ENCODE data around the gene VSTM2L.

Gene VSTM2L

DNA sequence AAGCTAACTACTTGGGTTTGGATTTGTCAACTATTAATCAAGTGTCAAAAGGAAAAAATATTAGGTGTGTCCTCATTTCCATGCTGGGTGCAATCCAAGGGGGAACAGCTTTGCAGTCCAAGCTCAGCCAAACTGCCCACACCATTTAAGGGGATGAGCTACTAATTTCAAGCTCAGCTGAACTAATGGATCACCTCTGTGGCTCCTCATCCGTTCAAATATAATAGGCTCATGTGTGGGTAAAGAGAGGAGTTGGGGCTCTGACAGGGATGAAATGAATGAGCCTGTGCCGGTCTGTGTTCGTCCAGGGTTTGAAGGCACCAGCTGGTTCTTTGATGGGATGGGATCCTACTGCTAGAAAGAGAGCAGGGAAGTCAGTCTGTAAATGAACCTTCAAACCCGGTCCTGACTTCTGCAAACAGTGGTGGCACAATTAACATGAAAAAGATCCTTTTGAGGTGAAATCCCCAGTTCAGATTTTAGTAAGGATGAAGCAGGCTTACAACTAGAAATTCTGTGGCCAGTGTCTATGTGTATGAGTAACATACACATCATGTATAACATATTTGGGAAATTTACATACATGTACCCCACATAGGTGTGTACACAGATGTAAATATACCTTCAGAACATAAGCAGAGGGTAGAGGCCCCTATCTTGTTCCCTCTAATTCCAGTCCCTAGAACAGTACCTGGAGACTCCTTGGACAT is 88.4 kb downstream of the VSTM2L start:
- no peak for DNase-seq

GRCh38 chr20:37991908-37992307 is 89.0 kb downstream of the VSTM2L start:
- DNase-seq = no peak

GRCh38 chr20:37992802-37993409 is 90.0 kb downstream of the VSTM2L start:
- DNase-seq = no peak

GRCh38 chr20:37994512-37994911 is 91.6 kb downstream of the VSTM2L start:
- DNase-seq = no peak

Measured in SHP77 (cell line).